Measurements from ENCODE around the gene ZNF488.

- TF ChIP-seq, protein P1, sequence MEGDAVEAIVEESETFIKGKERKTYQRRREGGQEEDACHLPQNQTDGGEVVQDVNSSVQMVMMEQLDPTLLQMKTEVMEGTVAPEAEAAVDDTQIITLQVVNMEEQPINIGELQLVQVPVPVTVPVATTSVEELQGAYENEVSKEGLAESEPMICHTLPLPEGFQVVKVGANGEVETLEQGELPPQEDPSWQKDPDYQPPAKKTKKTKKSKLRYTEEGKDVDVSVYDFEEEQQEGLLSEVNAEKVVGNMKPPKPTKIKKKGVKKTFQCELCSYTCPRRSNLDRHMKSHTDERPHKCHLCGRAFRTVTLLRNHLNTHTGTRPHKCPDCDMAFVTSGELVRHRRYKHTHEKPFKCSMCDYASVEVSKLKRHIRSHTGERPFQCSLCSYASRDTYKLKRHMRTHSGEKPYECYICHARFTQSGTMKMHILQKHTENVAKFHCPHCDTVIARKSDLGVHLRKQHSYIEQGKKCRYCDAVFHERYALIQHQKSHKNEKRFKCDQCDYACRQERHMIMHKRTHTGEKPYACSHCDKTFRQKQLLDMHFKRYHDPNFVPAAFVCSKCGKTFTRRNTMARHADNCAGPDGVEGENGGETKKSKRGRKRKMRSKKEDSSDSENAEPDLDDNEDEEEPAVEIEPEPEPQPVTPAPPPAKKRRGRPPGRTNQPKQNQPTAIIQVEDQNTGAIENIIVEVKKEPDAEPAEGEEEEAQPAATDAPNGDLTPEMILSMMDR (IDR thresholded peaks at IDR 0.05), result no peak
- TF ChIP-seq POLR2A (IDR thresholded peaks at IDR 0.05), result no peak
Observed at GRCh38 chr10:47396311-47396717, 12.2 kb upstream of the ZNF488 start.
